ENCODE measurements around the gene LIMS1. TPM values are rescaled to one million over a fixed set of nuclear protein-coding genes. Genes with fewer than 3 reads are reported as not detected.
A peak's percentile ranks its signal among the peaks of the same experiment; 100 is the strongest.

LIMS1 gene
- total and polyA plus RNA-seq, 4 donors, result 26.7 to 102 (median 90.4) TPM

DNA sequence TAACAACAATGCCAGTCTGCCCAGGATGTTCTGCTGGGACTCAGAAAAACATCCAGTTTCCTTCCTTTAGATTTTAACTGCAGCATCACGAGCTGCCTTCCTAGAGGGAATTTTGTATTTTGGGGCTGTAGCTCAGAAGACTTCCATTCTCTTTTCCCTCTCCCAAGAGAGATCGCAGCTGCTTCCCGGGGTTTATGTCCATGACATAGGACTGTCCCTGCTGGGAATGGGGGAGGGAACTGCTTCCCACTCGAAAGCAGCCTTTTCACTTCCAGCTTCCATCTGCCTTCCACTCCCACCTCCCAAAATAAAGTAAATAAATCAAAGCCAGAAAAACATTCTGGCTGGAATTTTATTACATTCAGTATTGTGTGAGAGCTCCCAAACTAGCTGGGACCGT, 52.4 kb downstream of the LIMS1 start:
- Histone ChIP-seq H3K9ac (ENCODE audit: insufficient read depth in 1 of 2, low read length in 2 of 2) (peak overlapping the region in 1 of 2 donors; percentile 13), H3K4me1 (ENCODE audit: control insufficient read depth in 5 of 5, insufficient read depth in 5 of 5, low read length in 5 of 5) (peaks cover 8 to 45% (median 13%) of the 10 kb centered on the region in 5 donors), H3K36me3 (ENCODE audit: control insufficient read depth in 4 of 4, insufficient read depth in 4 of 4, low read length in 4 of 4) (no peaks in the 10 kb centered on the region), H3K9me3 (ENCODE audit: control insufficient read depth in 4 of 4, insufficient read depth in 3 of 4, low read length in 3 of 4) (no peaks in the 10 kb centered on the region), H3K4me3 (no peak overlapping the region), H3K27ac (ENCODE audit: low read depth in 1 of 2, low read length in 1 of 2) (peak overlapping the region; percentile 51 to 79), H3K27me3 (ENCODE audit: control insufficient read depth in 3 of 3, insufficient read depth in 3 of 3, low read length in 2 of 3) (no peaks in the 10 kb centered on the region)
- peak; percentile 38 to 67 (median 57) for DNase-seq
- 61 to 69% methylated on average over 5 of the region's 5 CpGs for WGBS, 2 donors
- no peak for ATAC-seq (ENCODE audit: insufficient read depth, low FRiP score)
- TF ChIP-seq, protein P1, sequence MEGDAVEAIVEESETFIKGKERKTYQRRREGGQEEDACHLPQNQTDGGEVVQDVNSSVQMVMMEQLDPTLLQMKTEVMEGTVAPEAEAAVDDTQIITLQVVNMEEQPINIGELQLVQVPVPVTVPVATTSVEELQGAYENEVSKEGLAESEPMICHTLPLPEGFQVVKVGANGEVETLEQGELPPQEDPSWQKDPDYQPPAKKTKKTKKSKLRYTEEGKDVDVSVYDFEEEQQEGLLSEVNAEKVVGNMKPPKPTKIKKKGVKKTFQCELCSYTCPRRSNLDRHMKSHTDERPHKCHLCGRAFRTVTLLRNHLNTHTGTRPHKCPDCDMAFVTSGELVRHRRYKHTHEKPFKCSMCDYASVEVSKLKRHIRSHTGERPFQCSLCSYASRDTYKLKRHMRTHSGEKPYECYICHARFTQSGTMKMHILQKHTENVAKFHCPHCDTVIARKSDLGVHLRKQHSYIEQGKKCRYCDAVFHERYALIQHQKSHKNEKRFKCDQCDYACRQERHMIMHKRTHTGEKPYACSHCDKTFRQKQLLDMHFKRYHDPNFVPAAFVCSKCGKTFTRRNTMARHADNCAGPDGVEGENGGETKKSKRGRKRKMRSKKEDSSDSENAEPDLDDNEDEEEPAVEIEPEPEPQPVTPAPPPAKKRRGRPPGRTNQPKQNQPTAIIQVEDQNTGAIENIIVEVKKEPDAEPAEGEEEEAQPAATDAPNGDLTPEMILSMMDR (IDR thresholded peaks at IDR 0.05; ENCODE audit: control extremely low read depth, extremely low read depth), result no peak

DNA sequence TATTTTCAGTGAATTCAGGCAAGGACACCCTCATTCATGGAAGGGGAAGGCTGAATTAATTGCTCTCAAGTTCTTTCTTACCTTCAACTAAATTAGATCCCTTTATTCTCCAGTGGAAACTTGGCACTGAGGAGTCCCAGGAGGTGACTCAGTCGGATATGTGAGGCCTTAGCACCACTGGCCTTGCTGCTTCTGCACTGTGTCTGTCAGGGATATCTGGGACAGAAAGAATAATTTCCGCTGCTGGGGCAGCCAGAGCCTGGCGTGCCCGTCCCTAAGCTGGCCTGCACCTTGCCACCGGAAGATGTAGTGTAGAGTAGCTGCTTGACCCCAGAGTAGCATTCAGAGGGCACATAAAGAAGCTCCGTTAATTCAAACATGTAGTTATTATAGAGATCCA, 53.4 kb downstream of the LIMS1 start:
- no peaks in the 10 kb centered on the region for H3K27me3 ChIP-seq (ENCODE audit: control insufficient read depth in 3 of 3, insufficient read depth in 3 of 3, low read length in 2 of 3)
- WGBS, 2 donors, result 56 to 59% methylated on average over 6 of the region's 6 CpGs
- peak overlapping the region; percentile 79 to 81 for H3K27ac ChIP-seq (ENCODE audit: low read depth in 1 of 2, low read length in 1 of 2)
- ATAC-seq (ENCODE audit: insufficient read depth, low FRiP score), result no peak
- no peak for DNase-seq
- no peak overlapping the region for H3K9ac ChIP-seq (ENCODE audit: insufficient read depth in 1 of 2, low read length in 2 of 2)
- TF ChIP-seq, protein P1 (IDR thresholded peaks at IDR 0.05; ENCODE audit: control extremely low read depth, extremely low read depth), result no peak
- H3K9me3 ChIP-seq (ENCODE audit: control insufficient read depth in 4 of 4, insufficient read depth in 3 of 4, low read length in 3 of 4), result no peaks in the 10 kb centered on the region
- H3K36me3 ChIP-seq (ENCODE audit: control insufficient read depth in 4 of 4, insufficient read depth in 4 of 4, low read length in 4 of 4), result no peaks in the 10 kb centered on the region
- no peak overlapping the region for H3K4me3 ChIP-seq
- peaks cover 8 to 45% (median 17%) of the 10 kb centered on the region in 5 donors for H3K4me1 ChIP-seq (ENCODE audit: control insufficient read depth in 5 of 5, insufficient read depth in 5 of 5, low read length in 5 of 5)

DNA sequence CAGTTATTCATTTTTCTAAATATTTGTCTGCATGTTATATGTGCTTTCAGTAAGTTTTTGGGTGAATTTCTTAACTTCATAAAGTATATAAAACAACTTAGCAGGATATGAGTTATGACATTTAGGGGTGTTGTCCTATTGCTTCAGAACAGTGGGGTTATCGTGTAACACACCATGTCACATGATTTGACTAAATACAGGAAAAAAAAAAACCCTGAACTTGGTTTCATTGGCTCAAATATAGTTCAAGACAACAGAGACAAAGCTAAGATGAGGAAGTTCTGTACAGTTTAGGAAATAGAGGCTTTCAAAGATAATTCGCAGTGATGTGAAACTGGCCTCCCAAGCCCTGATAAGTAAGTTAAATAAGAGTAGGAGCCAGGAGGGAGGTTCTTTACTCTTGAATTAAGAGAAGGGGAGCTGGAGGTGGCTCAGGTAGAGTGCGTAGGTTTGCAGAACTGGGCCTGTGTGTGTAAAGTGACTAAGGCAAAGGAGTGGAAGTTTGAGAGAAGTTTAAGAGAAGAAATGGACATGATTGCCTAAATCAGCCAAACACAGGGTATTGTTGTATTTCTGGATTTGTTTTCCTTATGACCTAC, 53.9 kb downstream of the LIMS1 start:
- ATAC-seq (ENCODE audit: insufficient read depth, low FRiP score) (peak; percentile 31), DNase-seq (no peak)
- Histone ChIP-seq H3K27me3 (ENCODE audit: control insufficient read depth in 3 of 3, insufficient read depth in 3 of 3, low read length in 2 of 3) (no peaks in the 10 kb centered on the region), H3K27ac (ENCODE audit: low read depth in 1 of 2, low read length in 1 of 2) (peak overlapping the region; percentile 64 to 79), H3K4me3 (no peak overlapping the region), H3K9ac (ENCODE audit: insufficient read depth in 1 of 2, low read length in 2 of 2) (no peak overlapping the region), H3K36me3 (ENCODE audit: control insufficient read depth in 4 of 4, insufficient read depth in 4 of 4, low read length in 4 of 4) (no peaks in the 10 kb centered on the region), H3K4me1 (ENCODE audit: control insufficient read depth in 5 of 5, insufficient read depth in 5 of 5, low read length in 5 of 5) (peaks cover 8 to 45% (median 19%) of the 10 kb centered on the region in 5 donors), H3K9me3 (ENCODE audit: control insufficient read depth in 4 of 4, insufficient read depth in 3 of 4, low read length in 3 of 4) (no peaks in the 10 kb centered on the region)
- 25 to 37% methylated on average over 3 of the region's 3 CpGs for WGBS, 2 donors
- TF ChIP-seq, protein P1 (IDR thresholded peaks at IDR 0.05; ENCODE audit: control extremely low read depth, extremely low read depth), result no peak

DNA sequence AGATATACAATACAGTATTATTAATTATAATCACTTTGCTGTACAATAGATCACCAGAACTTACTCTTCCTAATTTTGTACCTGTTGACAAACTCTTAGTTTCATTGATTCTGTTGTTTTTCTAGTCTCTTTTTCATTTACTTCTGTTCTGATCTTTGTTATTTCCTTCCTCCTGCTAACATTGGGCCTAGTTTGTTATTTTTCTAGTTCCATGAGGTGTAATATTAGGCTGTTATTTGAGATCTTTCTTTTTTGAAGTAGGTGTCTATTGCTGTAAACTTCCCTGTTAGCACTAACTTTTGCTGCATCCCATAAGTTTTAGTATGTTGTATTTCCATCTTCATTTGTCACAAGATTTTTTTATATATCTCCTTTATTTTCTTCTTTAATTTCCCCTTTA, 55.1 kb downstream of the LIMS1 start:
- H3K4me1 ChIP-seq (ENCODE audit: control insufficient read depth in 5 of 5, insufficient read depth in 5 of 5, low read length in 5 of 5), result peaks cover 7 to 43% (median 23%) of the 10 kb centered on the region in 5 donors
- H3K27me3 ChIP-seq (ENCODE audit: control insufficient read depth in 3 of 3, insufficient read depth in 3 of 3, low read length in 2 of 3), result no peaks in the 10 kb centered on the region
- no peaks in the 10 kb centered on the region for H3K9me3 ChIP-seq (ENCODE audit: control insufficient read depth in 4 of 4, insufficient read depth in 3 of 4, low read length in 3 of 4)
- no peak overlapping the region for H3K9ac ChIP-seq (ENCODE audit: insufficient read depth in 1 of 2, low read length in 2 of 2)
- TF ChIP-seq, protein P1 (IDR thresholded peaks at IDR 0.05; ENCODE audit: control extremely low read depth, extremely low read depth), result no peak
- no peak for ATAC-seq (ENCODE audit: insufficient read depth, low FRiP score)
- no peak overlapping the region for H3K4me3 ChIP-seq
- no peaks in the 10 kb centered on the region for H3K36me3 ChIP-seq (ENCODE audit: control insufficient read depth in 4 of 4, insufficient read depth in 4 of 4, low read length in 4 of 4)
- DNase-seq, result no peak
- H3K27ac ChIP-seq (ENCODE audit: low read depth in 1 of 2, low read length in 1 of 2), result no peak overlapping the region

All from lung (tissue), 12 donors.